Measurements from ENCODE around the gene COBL.

- TF ChIP-seq, protein P1, sequence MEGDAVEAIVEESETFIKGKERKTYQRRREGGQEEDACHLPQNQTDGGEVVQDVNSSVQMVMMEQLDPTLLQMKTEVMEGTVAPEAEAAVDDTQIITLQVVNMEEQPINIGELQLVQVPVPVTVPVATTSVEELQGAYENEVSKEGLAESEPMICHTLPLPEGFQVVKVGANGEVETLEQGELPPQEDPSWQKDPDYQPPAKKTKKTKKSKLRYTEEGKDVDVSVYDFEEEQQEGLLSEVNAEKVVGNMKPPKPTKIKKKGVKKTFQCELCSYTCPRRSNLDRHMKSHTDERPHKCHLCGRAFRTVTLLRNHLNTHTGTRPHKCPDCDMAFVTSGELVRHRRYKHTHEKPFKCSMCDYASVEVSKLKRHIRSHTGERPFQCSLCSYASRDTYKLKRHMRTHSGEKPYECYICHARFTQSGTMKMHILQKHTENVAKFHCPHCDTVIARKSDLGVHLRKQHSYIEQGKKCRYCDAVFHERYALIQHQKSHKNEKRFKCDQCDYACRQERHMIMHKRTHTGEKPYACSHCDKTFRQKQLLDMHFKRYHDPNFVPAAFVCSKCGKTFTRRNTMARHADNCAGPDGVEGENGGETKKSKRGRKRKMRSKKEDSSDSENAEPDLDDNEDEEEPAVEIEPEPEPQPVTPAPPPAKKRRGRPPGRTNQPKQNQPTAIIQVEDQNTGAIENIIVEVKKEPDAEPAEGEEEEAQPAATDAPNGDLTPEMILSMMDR (IDR thresholded peaks at IDR 0.05): no peak
- TF ChIP-seq POLR2A (IDR thresholded peaks at IDR 0.05): no peak
Measured at GRCh38 chr7:50982626-50983025, 334.0 kb downstream of the COBL start.
